Smooth muscle cell (in vitro differentiated cells): ENCODE results near the gene FN1. TPM values are rescaled to one million over a fixed set of nuclear protein-coding genes. Genes with fewer than 3 reads are reported as not detected.

ENCODE experiments used
- DNase-seq: peaks from one replicate; lab custom pipeline; 2025; ENCODE audit not compliant: unreplicated experiment; lab: John Stamatoyannopoulos, UW
- H2AFZ ChIP-seq: fragments of 200-600 bp; sonication (generic); 2 replicates; pipeline ENCODE4 v1.6.0; 2016; ENCODE audit warnings: antibody characterized with exemption, low read depth, mild to moderate bottlenecking
- H3F3A ChIP-seq: fragments of 200-600 bp; sonication (generic); 2 replicates; pipeline ENCODE4 v1.6.0; 2017; ENCODE audit warnings: antibody characterized with exemption, low read depth
- H3K27ac ChIP-seq: fragments of 200-600 bp; sonication (generic); 2 replicates; pipeline ENCODE4 v1.5.1; 2016; ENCODE audit warnings: low read depth, mild to moderate bottlenecking
- H3K27me3 ChIP-seq: fragments of 200-600 bp; sonication (generic); 2 replicates; pipeline ENCODE4 v1.6.1; 2016; ENCODE audit warnings: low read depth, mild to moderate bottlenecking
- H3K36me3 ChIP-seq: fragments of 200-600 bp; sonication (generic); 2 replicates; pipeline ENCODE4 v1.5.1; 2016; ENCODE audit warnings: low read depth
- H3K4me1 ChIP-seq: fragments of 200-600 bp; sonication (generic); 2 replicates; pipeline ENCODE4 v1.5.1; 2016; ENCODE audit warnings: low read depth
- H3K4me2 ChIP-seq: fragments of 200-600 bp; sonication (generic); 2 replicates; pipeline ENCODE4 v1.6.0; 2016; ENCODE audit warnings: mild to moderate bottlenecking
- H3K4me3 ChIP-seq: fragments of 200-600 bp; sonication (generic); 2 replicates; pipeline ENCODE4 v1.5.1; 2016; ENCODE audit warnings: mild to moderate bottlenecking
- H3K79me2 ChIP-seq: fragments of 200-600 bp; sonication (generic); 2 replicates; pipeline ENCODE4 v1.6.0; 2016; ENCODE audit warnings: low read depth, mild to moderate bottlenecking
- H3K9ac ChIP-seq: fragments of 200-600 bp; sonication (generic); 2 replicates; pipeline ENCODE4 v1.6.0; 2016; ENCODE audit warnings: low read depth
- H3K9me3 ChIP-seq: fragments of 200-600 bp; sonication (generic); replicated peaks from 2 replicates; pipeline ENCODE4 v1.5.1; 2016; ENCODE audit warnings: low read depth
- H4K20me1 ChIP-seq: fragments of 200-600 bp; sonication (generic); 2 replicates; pipeline ENCODE4 v1.6.0; 2016; ENCODE audit warnings: low read depth
- CTCF ChIP-seq: fragments of 200-600 bp; sonication (generic); IDR thresholded peaks from 2 replicates; pipeline ENCODE4 v1.5.1; 2017; ENCODE audit warnings: borderline replicate concordance, mild to moderate bottlenecking, antibody characterized with exemption; ENCODE audit not compliant: insufficient read depth, poor library complexity, severe bottlenecking
- WGBS: methylation state at CpG from one replicate; pipeline ENCODE4 v1.1.7; 2016; ENCODE audit warnings: low lambda C conversion rate; 5-methylcytosine and 5-hydroxymethylcytosine counted together
- polyA plus RNA-seq: library from polyadenylated mRNA; unstranded; fragments of >200 nt; fragmentation: Nextera tagmentation; extraction: Ambion mirVana; gene quantifications from 2 replicates; pipeline ENCODE4 v1.2.1, GENCODE V29; 2016
- total RNA-seq: library from RNA; depleted of rRNA; stranded (reverse); fragments of >200 nt; gene quantifications from 2 replicates; pipeline ENCODE4 v1.2.3, GENCODE V29; 2014

Gene FN1
- total and polyA plus RNA-seq, 2 experiments from 2014 or later: 10,917 to 21,295 TPM

- no peak for DNase-seq
- Histone ChIP-seq H3K9me3 (no peaks in the 10 kb centered on the region), H4K20me1 (no peaks in the 10 kb centered on the region), H3K36me3 (no peaks in the 10 kb centered on the region), H3K9ac (no peak overlapping the region), H3K4me1 (no peaks in the 10 kb centered on the region), H3K79me2 (no peaks in the 10 kb centered on the region), H3K27ac (no peak overlapping the region), H2AFZ (no peak overlapping the region), H3F3A (no peaks in the 10 kb centered on the region), H3K4me2 (no peak overlapping the region), H3K27me3 (no peaks in the 10 kb centered on the region), H3K4me3 (no peak overlapping the region)
- TF ChIP-seq CTCF: no peak
- 95% methylated on average over 6 of the region's 6 CpGs for WGBS
Measured at GRCh38 chr2:215451012-215451756, 15.3 kb upstream of the FN1 start.

GRCh38 chr2:215450188-215451011, 14.5 kb upstream of the FN1 start:
- WGBS: 96% methylated on average over 4 of the region's 4 CpGs
- no peak overlapping the region for H3K9ac ChIP-seq
- no peaks in the 10 kb centered on the region for H3K4me1 ChIP-seq
- H3K4me2 ChIP-seq: no peak overlapping the region
- H2AFZ ChIP-seq: no peak overlapping the region
- H3F3A ChIP-seq: no peaks in the 10 kb centered on the region
- no peak for TF ChIP-seq CTCF
- no peak overlapping the region for H3K27ac ChIP-seq
- H3K9me3 ChIP-seq: no peaks in the 10 kb centered on the region
- H3K36me3 ChIP-seq: no peaks in the 10 kb centered on the region
- no peaks in the 10 kb centered on the region for H3K79me2 ChIP-seq
- no peak for DNase-seq
- no peaks in the 10 kb centered on the region for H3K27me3 ChIP-seq
- H3K4me3 ChIP-seq: no peak overlapping the region
- H4K20me1 ChIP-seq: no peaks in the 10 kb centered on the region

GRCh38 chr2:215447673-215448081, 11.8 kb upstream of the FN1 start:
- H3F3A ChIP-seq: no peaks in the 10 kb centered on the region
- H3K9ac ChIP-seq: no peak overlapping the region
- no peaks in the 10 kb centered on the region for H3K27me3 ChIP-seq
- peak overlapping the region; percentile 23 for H3K27ac ChIP-seq
- H3K4me3 ChIP-seq: no peak overlapping the region
- no peaks in the 10 kb centered on the region for H3K4me1 ChIP-seq
- no peaks in the 10 kb centered on the region for H3K9me3 ChIP-seq
- H3K4me2 ChIP-seq: peak overlapping the region; percentile 12
- no peaks in the 10 kb centered on the region for H3K36me3 ChIP-seq
- H2AFZ ChIP-seq: no peak overlapping the region
- H3K79me2 ChIP-seq: no peaks in the 10 kb centered on the region
- no peaks in the 10 kb centered on the region for H4K20me1 ChIP-seq
- no peak for DNase-seq
- TF ChIP-seq CTCF: no peak
- 60% methylated on average over 3 of the region's 3 CpGs for WGBS
